Measurements from ENCODE around the gene RFT1. TPM values are rescaled to one million over a fixed set of nuclear protein-coding genes. Genes with fewer than 3 reads are reported as not detected.

The RFT1 gene
- total and polyA plus RNA-seq, 2 experiments from 2014 or later = 11.3 to 13.3 TPM

- Histone ChIP-seq H4K20me1 (replicated peaks; ENCODE audit: insufficient read depth) (no peaks in the 10 kb centered on the region), H3K9me2 (ENCODE audit: insufficient read depth) (no peaks in the 10 kb centered on the region), H3K4me2 (peak overlapping the region; percentile 95; the same call in 1 of the 2 replicates), H3K79me2 (replicated peaks; ENCODE audit: insufficient read depth) (peaks cover 15% of the 10 kb centered on the region), H3K4me1 (ENCODE audit: insufficient read depth) (peaks cover 4% of the 10 kb centered on the region), H3K4me3 (peak overlapping the region; percentile 92; the same call in 1 of the 2 replicates), H2AFZ (peak overlapping the region; percentile 90), H3K27me3 (ENCODE audit: insufficient read depth) (no peaks in the 10 kb centered on the region), H3K36me3 (ENCODE audit: insufficient read depth) (no peaks in the 10 kb centered on the region), H3F3A (replicated peaks; ENCODE audit: low read depth) (peaks cover 3% of the 10 kb centered on the region; the same call in 1 of the 2 replicates), H3K27ac (ENCODE audit: low read depth) (peak overlapping the region; percentile 64; the same call in 1 of the 2 replicates)
- TF ChIP-seq ZNF331 (CRISPR knock-in tag; IDR thresholded peaks at IDR 0.05; ENCODE audit: low read depth) (no peak), EZH2 (IDR thresholded peaks at IDR 0.05; ENCODE audit: low read depth, unreplicated experiment) (no peak), REST (IDR thresholded peaks at IDR 0.05; ENCODE audit: unreplicated experiment) (no peak), JUNB (IDR thresholded peaks at IDR 0.05; ENCODE audit: unreplicated experiment) (no peak), CTCF (conservative IDR thresholded peaks at IDR 0.05; ENCODE audit: low read depth in 2 of 2) (no peak), ZNF462 (CRISPR knock-in tag; IDR thresholded peaks at IDR 0.05) (no peak), STAT1 (IDR thresholded peaks at IDR 0.05; ENCODE audit: unreplicated experiment) (no peak), EZH2phosphoT487 (IDR thresholded peaks at IDR 0.05; ENCODE audit: unreplicated experiment) (no peak), NANOG (IDR thresholded peaks at IDR 0.05; ENCODE audit: borderline replicate concordance) (no peak), CREB1 (CRISPR knock-in tag; IDR thresholded peaks at IDR 0.05; ENCODE audit: low read depth) (no peak), ETS1 (IDR thresholded peaks at IDR 0.05) (no peak), POLR2AphosphoS5 (IDR thresholded peaks at IDR 0.05; ENCODE audit: low read depth) (no peak), ZNF114 (CRISPR knock-in tag; IDR thresholded peaks at IDR 0.05) (no peak)
- Mint-ChIP-seq H3K27me3 (ENCODE audit: insufficient read depth, low read depth, poor library complexity) (no peaks in the 10 kb centered on the region), H3K36me3 (ENCODE audit: low read depth) (no peaks in the 10 kb centered on the region), H3K4me3 (peak overlapping the region; percentile 98), H3K27ac (peak overlapping the region; percentile 94; the same call in 1 of the 2 replicates), H3K9me3 (no peaks in the 10 kb centered on the region), H3K4me1 (peaks cover 11% of the 10 kb centered on the region)
- ATAC-seq (no peak), DNase-seq (ENCODE audit: low spot score) (no peak)
These were observed 861 bp upstream of the RFT1 start for GRCh38 chr3:53131096-53131495.
